CD4-positive, alpha-beta T cell (primary cell): Measurements from ENCODE around the gene ZNF831. TPM values are rescaled to one million over a fixed set of nuclear protein-coding genes. Genes with fewer than 3 reads are reported as not detected.

Experiments used
- ATAC-seq: fragments of 200-7000 bp; cut with Tn5 transposase; one replicate; pipeline ENCODE4 v1.10.0; 2022; ENCODE audit warnings: mild to moderate bottlenecking; ENCODE audit not compliant: poor library complexity
- CTCF ChIA-PET: fragments of 350-600 bp; sonication (Branson Sonifier 250); formaldehyde crosslinking; loops from one replicate; lab custom pipeline; 2021; ENCODE audit warnings: antibody characterized with exemption, inconsistent platforms; lab: Charles Lee
- POLR2A ChIA-PET: fragments of 350-600 bp; sonication (Branson Sonifier 250); formaldehyde crosslinking; loops from one replicate; lab custom pipeline; 2021; ENCODE audit warnings: antibody characterized with exemption, inconsistent platforms; lab: Charles Lee
- DNase-seq, 14 experiments: peaks; one replicate each; pipeline ENCODE4 v3.0.0-alpha.2; 2013 to 2020; ENCODE audit warnings: mixed read lengths in 2 of 14
- H3K27ac ChIP-seq, 2 donors: one replicate each; pipeline versions ENCODE4 v1.5.1 to v1.7.0; 2013; ENCODE audit warnings: low read length in 2 of 2, low read depth in 1 of 2, mild to moderate bottlenecking in 1 of 2
- H3K27me3 ChIP-seq, 2 experiments: 1 replicate in 1 of 2; 2 replicates in 1 of 2; pipeline versions ENCODE4 v1.6.1 to v1.7.0; 2013; ENCODE audit warnings: low read length in 2 of 2, control low read depth in 1 of 2, mild to moderate bottlenecking in 1 of 2, moderate library complexity in 1 of 2; ENCODE audit not compliant: insufficient read depth in 2 of 2, control insufficient read depth in 1 of 2
- H3K36me3 ChIP-seq: one replicate; pipeline ENCODE4 v1.6.1; 2013; ENCODE audit warnings: low read length, control low read depth; ENCODE audit not compliant: insufficient read depth
- H3K4me1 ChIP-seq: one replicate; pipeline ENCODE4 v1.6.1; 2013; ENCODE audit warnings: low read length, control low read depth; ENCODE audit not compliant: insufficient read depth
- H3K4me3 ChIP-seq: one replicate; pipeline ENCODE4 v1.5.1; 2013; ENCODE audit warnings: mild to moderate bottlenecking, low read length, moderate library complexity
- H3K9me3 ChIP-seq, 2 experiments: 1 replicate in 1 of 2; 2 replicates in 1 of 2; pipeline versions ENCODE4 v1.6.1 to v1.7.0; 2013; ENCODE audit warnings: low read length in 2 of 2, mild to moderate bottlenecking in 2 of 2, control low read depth in 1 of 2, moderate library complexity in 1 of 2; ENCODE audit not compliant: control insufficient read depth in 1 of 2, insufficient read depth in 1 of 2
- H3K27ac Mint-ChIP-seq: one replicate; pipeline ENCODE4 v1.8.0; 2020; ENCODE audit warnings: mixed read lengths
- H3K27me3 Mint-ChIP-seq: one replicate; pipeline ENCODE4 v1.8.0; 2021; ENCODE audit warnings: mixed read lengths
- H3K36me3 Mint-ChIP-seq: one replicate; pipeline ENCODE4 v1.8.0; 2021; ENCODE audit warnings: low read depth, mixed read lengths
- H3K4me1 Mint-ChIP-seq: one replicate; pipeline ENCODE4 v1.8.0; 2021; ENCODE audit warnings: low read depth, mixed read lengths
- H3K4me3 Mint-ChIP-seq: one replicate; pipeline ENCODE4 v1.8.0; 2020; ENCODE audit warnings: mild to moderate bottlenecking, mixed read lengths
- H3K9me3 Mint-ChIP-seq: one replicate; pipeline ENCODE4 v1.8.0; 2020; ENCODE audit warnings: mixed read lengths
- CTCF ChIP-seq: fragments of 200-600 bp; IDR thresholded peaks from one replicate; pipeline ENCODE4 v1.8.0; 2022; ENCODE audit warnings: antibody characterized with exemption, mild to moderate bottlenecking
- intact Hi-C, 2 experiments: fragments of 100-400 bp; cut with DNase I in 1 of 2; cut with micrococcal nuclease in 1 of 2; formaldehyde crosslinking; loops; one replicate each; pipeline versions ENCODE4 v1.15.1 to v1.9.0; 2023 to 2025; cut with DNase I, micrococcal nuclease
- total RNA-seq, 174 experiments: library from RNA in 2 of 174; stranded (reverse) in 2 of 174; gene quantifications; one replicate each; pipeline ENCODE4 v1.2.3 and lab custom pipeline; 2021 to 2026

Gene ZNF831
- total RNA-seq, 2 experiments from 2014 or later, result 24.9 to 25.9 TPM

GRCh38 chr20:59270380-59270779 lies 106.8 kb downstream of the ZNF831 start:
- Mint-ChIP-seq H3K27me3 (no peaks in the 10 kb centered on the region), H3K27ac (no peak overlapping the region), H3K36me3 (no peaks in the 10 kb centered on the region), H3K4me1 (peaks cover 33% of the 10 kb centered on the region), H3K4me3 (no peak overlapping the region), H3K9me3 (no peaks in the 10 kb centered on the region)
- ATAC-seq, result no peak
- H3K27me3 ChIP-seq, result peaks cover 0 to 5% of the 10 kb centered on the region in 2 experiments
- intact Hi-C loops, result no loop called here
- POLR2A ChIA-PET, result interaction anchor here (2.6 kb wide), 1 partner anchor 17 kb away, joined by 11 read pairs; no protein-coding TSS in a partner anchor
- H3K4me1 ChIP-seq, result peaks cover 6% of the 10 kb centered on the region
- TF ChIP-seq CTCF, result no peak
- DNase-seq, result no peak
- CTCF ChIA-PET, result no interaction called here
- H3K27ac ChIP-seq, result no peak overlapping the region
- no peaks in the 10 kb centered on the region for H3K36me3 ChIP-seq
- no peak overlapping the region for H3K4me3 ChIP-seq
- no peaks in the 10 kb centered on the region for H3K9me3 ChIP-seq

- peaks cover 6% of the 10 kb centered on the region for H3K4me1 ChIP-seq
- ATAC-seq (peak; percentile 49), DNase-seq (peak in 1 of 14 experiments; percentile 10)
- H3K4me3 ChIP-seq, result no peak overlapping the region
- Mint-ChIP-seq H3K9me3 (no peaks in the 10 kb centered on the region), H3K4me3 (no peak overlapping the region), H3K27me3 (no peaks in the 10 kb centered on the region), H3K36me3 (no peaks in the 10 kb centered on the region), H3K4me1 (peaks cover 33% of the 10 kb centered on the region), H3K27ac (peak overlapping the region; percentile 5)
- no peak for TF ChIP-seq CTCF
- intact Hi-C loops, result no loop called here
- CTCF ChIA-PET, result no interaction called here
- H3K9me3 ChIP-seq, result no peaks in the 10 kb centered on the region
- POLR2A ChIA-PET, result interaction anchor here (0.7 kb wide), 1 partner anchor 20 kb away, joined by 3 read pairs; no protein-coding TSS in a partner anchor
- no peak overlapping the region for H3K27ac ChIP-seq
- H3K27me3 ChIP-seq, result peaks cover 0 to 5% of the 10 kb centered on the region in 2 experiments
- H3K36me3 ChIP-seq, result no peaks in the 10 kb centered on the region
Observed at GRCh38 chr20:59273739-59274357, 110.2 kb downstream of the ZNF831 start.

GRCh38 chr20:59276938-59277337 lies 113.3 kb downstream of the ZNF831 start:
- H3K27me3 ChIP-seq, result peaks cover 0 to 5% of the 10 kb centered on the region in 2 experiments
- intact Hi-C loops, result no loop called here
- ATAC-seq (no peak), DNase-seq (no peak)
- no peak overlapping the region for H3K4me3 Mint-ChIP-seq
- H3K36me3 ChIP-seq, result no peaks in the 10 kb centered on the region
- ChIA-PET CTCF (no interaction called here), POLR2A (interaction anchor here (1.2 kb wide), 1 partner anchor 20 kb away, joined by 4 read pairs; no protein-coding TSS in a partner anchor)
- peaks cover 19% of the 10 kb centered on the region for H3K4me1 Mint-ChIP-seq
- no peak overlapping the region for H3K27ac Mint-ChIP-seq
- H3K9me3 Mint-ChIP-seq, result no peaks in the 10 kb centered on the region
- H3K27me3 Mint-ChIP-seq, result no peaks in the 10 kb centered on the region
- H3K9me3 ChIP-seq, result no peaks in the 10 kb centered on the region
- H3K36me3 Mint-ChIP-seq, result no peaks in the 10 kb centered on the region
- no peak overlapping the region for H3K4me3 ChIP-seq
- peaks cover 6% of the 10 kb centered on the region for H3K4me1 ChIP-seq
- no peak for TF ChIP-seq CTCF
- no peak overlapping the region for H3K27ac ChIP-seq
